GM08714 (cell line): ENCODE data around the gene COL18A1.

Source experiments
- H3K4me3 ChIP-seq: fragments of 200-500 bp; sonication (Bioruptor generic); 2 replicates; pipeline ENCODE4 v1.5.1; 2014; ENCODE audit warnings: mild to moderate bottlenecking, low read length, inconsistent platforms
- ZNF274 ChIP-seq: IDR thresholded peaks from 2 replicates; pipeline ENCODE4 v1.6.1; 2012; ENCODE audit warnings: mild to moderate bottlenecking, low read depth, low read length

The COL18A1 gene

DNA sequence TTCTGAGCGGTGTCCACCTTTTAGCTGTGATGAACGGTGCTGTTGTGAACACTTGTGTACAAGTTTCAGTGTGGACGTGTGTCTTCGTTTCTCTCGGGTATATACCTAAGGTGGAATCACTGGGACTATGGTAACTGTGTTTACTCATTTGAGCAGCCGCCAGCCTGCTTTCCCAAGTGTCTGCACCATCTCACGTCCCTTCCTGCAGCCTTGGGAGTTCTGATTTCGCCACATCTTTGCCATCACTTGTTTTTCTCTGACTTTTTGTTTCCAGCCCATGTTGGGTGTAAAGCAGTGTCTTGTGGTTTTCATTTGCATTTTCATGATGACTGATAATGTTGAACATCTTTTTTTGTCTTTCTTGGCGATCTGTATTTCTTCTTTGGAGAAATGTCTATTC, 40.4 kb downstream of the COL18A1 start:
- H3K4me3 ChIP-seq, result no peak overlapping the region
- TF ChIP-seq ZNF274, result no peak

DNA sequence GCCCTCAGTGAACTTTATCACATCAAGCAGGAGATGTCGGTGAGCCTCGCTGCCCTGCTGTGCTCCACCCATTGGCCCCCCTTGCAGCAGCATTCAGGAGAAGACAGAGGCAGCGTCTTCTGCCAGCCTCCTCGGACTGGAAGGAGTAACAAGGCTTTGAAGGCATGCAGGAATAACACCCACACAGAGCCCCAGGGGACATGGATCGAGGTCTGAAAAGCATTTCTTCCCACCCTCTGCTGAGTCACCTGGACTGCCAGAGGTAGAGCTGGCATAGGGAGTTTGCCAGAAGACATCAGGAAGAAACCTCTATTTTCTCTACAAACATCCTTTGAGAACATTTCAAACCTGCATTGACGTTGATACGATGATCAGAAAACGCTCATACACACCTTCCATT, 42.9 kb downstream of the COL18A1 start:
- TF ChIP-seq ZNF274, result no peak
- no peak overlapping the region for H3K4me3 ChIP-seq

DNA sequence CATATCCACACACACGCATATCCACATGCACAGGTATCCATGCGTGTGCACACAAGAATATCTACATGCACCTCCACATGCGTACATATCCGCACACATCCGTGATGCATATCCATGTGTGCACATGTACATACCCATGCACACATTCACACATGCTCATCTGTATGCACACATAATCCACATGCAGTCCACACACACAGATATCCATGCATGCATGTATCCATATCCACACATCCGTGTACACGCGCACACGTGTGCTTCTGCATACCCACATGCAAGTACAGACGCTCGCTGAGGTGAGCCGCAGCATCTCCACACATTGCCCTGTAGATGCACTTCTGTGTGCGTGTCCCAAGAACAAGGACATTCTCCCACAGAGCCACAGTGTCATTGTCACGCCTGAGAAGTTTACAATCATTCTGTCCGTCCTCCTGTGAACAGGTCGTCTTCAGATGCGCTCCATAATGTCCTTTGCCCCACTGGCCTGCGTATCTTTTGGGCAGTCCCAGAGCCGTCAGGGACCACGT, 43.4 kb downstream of the COL18A1 start:
- no peak for TF ChIP-seq ZNF274
- no peak overlapping the region for H3K4me3 ChIP-seq

DNA sequence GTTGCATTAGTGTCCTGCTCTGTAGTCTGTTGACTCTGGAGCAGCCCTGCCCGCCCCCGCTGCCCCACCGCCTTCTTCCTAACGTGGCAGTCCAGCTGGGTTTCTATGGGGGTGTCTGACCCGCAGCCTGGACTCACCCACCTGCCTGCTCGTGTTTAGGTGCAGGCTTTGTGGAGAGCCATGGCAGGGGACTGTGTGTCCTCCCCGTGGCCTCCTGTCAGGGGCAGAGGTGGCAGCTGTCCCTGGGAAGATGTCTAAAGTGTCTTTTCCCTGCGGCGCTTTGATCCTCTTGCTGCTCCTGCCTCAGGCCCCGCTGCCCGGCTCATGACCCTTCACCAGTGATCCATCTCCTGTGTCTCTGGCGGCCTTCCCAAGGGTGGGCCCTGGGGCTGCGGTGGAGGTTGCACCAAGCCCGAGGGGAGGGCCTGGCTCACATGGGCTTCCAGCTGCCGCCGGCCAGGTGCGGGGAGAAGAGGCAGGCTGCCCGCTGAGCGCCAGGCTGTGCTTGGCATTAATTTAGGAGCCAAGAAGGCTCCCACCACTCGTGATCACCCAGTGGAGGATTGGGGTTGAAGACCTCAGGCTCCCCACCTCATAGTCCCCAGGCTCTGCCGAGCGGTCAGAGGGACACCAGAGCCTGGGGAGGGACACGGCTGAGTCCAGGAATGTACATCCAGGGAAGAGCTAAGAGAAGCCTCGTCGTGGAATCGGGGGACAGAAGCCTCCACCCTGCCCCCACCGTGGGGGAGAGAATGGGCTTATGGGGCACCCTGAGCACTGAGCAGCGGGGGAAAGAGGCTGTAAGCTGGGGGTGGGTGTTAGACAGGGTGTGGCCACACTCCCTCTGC, 44.1 kb downstream of the COL18A1 start:
- no peak for TF ChIP-seq ZNF274
- H3K4me3 ChIP-seq, result no peak overlapping the region

DNA sequence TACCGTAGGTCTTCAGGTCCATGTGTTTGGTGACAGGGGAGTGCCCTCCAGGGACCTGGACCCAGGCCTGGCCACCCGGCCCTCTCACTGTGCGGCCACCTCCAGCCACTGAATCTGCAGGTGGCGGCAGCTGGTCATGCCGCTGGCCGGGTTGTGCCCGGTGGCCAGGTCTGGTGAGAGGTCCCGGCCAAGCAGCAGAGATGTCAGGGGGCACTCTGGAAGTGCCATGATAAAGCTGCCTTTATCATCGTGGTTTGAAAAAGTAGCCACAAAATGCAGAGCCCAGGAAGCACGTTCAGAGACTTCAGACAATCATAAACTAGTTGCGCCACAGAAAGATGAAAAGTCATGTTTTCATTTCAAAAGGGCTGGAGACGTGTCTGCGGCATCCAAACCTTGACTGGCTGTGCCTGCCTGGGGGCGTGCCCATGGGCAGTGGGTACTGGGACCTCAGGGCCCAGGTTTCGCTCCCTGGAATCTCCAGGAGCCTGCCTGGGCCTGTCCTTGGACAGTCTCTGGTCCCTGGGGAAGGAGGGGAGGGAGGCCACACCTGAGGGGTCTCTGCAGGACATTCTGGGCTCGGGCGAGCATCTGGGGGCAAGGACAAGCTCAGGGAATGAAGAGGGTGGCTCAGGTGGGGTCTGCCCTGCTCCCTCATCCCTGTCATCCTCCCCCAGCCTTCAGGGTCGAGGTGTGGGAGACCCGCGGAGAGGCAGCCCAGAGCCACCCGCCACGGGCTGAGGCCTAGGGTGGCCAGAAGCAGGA, 44.9 kb downstream of the COL18A1 start:
- H3K4me3 ChIP-seq, result no peak overlapping the region
- no peak for TF ChIP-seq ZNF274

DNA sequence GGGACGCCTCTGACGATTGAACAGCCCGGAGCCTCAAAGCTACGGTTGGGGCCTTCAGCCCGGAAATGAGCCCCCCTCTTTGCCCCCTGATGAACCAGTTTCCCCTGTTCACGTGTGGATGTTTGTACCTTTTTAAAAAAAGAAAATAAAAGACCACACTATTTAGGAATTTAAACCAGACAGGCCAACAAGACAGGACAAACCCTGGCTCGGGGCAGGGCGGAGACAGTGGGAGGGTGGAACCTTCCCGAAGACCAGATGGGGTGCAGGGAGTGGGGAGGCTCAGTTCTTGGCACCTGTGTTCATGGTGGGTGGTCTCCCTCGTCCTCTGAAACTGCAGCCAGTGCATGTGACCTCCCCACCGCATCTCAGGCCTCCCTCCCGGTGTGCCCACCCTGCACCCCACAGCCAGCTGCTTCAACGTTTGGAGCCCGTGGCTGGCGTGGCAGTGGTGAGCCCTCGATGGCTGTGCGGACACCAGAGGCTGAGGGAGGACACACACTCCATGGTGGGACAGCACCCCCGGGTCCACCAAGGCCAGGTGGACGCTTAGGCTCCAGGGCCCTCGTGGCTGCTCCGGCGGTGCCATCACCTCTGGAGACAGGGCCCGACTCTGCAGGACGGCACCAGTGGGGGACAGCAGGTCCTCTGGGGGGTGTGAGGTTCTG, 45.6 kb downstream of the COL18A1 start:
- no peak overlapping the region for H3K4me3 ChIP-seq
- TF ChIP-seq ZNF274, result no peak

DNA sequence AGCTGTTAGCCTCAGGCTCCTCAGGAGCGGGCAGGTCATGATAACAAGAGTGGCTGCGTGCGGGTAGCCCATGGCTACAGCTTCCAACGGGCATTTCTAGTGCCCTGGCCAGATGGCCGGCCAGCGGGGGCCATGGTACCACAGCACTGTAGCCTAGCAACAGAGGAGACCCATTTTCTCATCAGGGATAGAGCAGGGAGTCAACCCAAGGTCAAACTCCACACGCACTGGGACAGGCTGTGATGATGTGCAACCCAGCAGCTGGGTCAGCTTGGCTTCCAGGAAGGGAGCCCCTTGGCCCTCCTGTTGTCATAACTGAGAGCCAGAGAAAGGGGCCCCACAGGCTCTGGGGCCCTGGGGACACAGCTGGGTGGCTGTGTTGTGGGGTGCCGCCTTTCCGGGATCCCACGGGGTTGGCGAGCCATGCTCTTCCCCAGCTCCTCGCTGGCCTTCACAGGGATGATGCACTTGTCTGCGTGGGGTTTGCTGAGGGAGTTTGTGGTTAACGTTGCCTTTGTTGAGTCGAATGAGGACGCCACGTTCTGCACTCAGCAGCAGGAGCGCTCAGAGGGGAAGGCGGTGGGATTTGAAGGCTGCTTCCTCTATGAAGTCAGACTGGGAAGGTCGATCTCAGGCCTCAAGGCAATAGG, 46.3 kb downstream of the COL18A1 start:
- TF ChIP-seq ZNF274, result no peak
- H3K4me3 ChIP-seq, result no peak overlapping the region

DNA sequence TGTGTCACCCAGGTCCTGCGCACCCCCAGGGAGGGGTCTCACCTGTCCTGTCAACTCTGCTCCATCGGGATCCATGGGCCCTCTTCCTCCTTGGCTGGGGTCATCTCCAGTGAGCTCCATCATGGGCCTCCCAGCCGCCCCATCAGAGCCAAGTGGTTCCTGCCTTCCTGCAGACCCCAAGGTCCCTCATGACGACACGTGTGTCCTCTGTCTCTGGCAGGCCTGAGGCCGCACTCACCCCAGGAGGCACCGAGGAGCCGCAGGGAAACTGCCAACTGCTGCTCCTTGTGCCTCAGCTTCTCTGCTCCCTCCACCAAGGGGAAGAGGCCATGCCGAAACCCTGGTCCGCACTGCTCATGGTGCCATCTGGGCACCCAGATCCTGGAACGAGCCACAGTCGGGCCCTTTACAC, 46.8 kb downstream of the COL18A1 start:
- TF ChIP-seq ZNF274, result no peak
- H3K4me3 ChIP-seq, result no peak overlapping the region

DNA sequence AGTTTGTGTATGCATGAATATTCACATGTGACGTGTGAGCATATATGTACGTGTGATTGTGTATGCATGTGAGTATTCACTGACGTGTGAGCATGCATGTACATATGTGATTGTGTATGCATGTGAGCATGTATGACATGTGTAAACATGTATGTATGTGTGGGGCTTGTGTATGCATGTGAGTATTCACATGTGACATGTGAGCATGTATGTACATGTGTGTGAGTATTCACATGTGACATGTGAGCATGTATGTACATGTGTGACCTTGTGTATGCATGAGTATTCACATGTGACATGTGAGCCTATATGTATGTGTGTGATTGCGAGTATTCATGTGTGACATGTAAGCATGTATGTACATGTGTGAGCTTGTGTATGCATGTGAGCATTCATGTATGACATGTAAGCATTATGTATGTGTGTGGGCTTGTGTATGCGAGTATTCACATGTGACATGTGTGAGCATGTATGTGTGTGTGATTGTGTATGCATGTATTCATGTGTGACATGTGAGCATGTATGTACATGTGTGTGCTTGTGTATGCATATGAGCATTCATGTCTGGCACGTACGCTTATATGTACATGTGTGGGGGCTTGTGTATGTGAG, 47.8 kb downstream of the COL18A1 start:
- no peak for TF ChIP-seq ZNF274
- no peak overlapping the region for H3K4me3 ChIP-seq

DNA sequence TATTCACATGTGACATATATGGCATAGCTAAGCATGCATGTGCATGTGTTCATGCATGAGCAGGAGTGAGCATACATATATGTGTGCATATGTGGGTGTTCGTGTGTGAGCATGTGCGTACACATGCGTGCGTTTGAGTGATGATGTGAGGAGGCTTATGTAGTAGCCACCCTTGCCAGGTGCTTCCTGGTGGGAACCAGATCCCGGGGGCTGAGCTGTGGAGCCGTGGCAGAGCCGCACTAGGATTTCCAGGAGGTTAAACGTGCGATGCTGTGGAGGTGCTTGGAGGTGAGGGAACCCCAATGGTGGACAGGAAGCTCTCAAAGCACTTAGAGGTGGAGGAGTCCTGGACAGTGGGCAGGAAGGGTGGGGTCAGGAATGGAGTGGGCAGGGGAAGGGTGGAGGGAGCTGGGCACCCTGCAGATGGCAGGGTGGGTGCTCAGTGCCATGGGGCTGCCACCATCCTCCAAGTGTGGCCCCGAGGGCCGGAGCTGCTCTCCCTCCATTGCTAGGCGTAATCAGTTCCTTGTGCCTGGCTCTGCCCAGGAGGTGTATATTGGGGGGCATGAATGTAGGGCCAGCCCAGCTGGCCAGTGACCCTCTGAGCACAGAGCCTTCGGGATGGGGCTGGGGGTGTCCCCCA, 48.5 kb downstream of the COL18A1 start:
- no peak for TF ChIP-seq ZNF274
- H3K4me3 ChIP-seq, result no peak overlapping the region

DNA sequence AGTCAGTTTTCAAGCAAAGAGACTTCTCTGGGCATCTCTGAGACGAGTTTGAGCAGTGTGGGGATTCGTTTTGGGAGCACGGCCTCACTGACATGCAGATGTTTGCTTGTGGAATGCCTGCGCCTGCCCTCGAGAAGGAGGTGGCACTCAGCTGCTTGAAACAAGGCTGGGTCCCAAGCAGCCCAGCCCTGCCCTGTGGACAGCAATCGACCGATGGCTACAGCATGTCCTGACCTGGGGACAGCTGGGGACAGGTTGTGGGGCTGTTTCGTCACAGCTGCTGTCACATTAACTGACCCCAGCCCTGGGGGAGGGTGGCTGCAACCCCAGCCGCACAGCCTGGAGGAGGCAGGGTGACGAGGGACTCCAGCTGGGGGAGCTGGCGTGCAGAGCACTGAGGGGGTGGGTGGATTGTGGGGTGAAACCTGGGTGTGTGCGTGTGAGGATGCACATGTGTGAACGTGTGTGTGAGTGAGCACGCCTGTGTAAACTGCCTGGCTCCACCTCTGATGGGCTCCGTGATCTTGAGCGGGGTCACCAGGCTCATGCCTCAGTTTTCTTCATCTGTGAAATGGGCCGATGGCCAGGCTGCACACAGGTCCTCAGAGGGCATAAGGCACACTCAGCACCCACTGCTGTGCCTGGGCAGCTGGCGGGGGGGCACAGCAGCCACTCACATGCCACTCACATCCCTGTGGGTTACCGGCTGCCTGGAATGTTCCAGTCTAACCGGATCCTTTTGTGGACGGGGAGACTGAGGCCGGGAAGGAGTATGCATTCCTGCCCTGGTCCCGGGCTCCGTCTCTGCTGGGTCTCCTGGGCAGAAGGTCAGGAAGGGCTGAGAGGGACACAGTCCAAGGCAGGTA, 49.3 kb downstream of the COL18A1 start:
- no peak overlapping the region for H3K4me3 ChIP-seq

More for the DNA sequence above, 49.3 kb downstream of the COL18A1 start:
- no peak for TF ChIP-seq ZNF274
